A549 (cell line): ENCODE results near the gene SLC9C1.

Experiments used
- CEBPB ChIP-seq, 2 experiments: fragments of >200 bp in 1 of 2; sonication (Bioruptor Twin) in 1 of 2; formaldehyde crosslinking in 1 of 2; IDR thresholded peaks; 2 replicates each; pipeline ENCODE4 v1.6.1; 2012 to 2016
- CHD2 ChIP-seq: fragments of 150-350 bp; IDR thresholded peaks from 2 replicates; pipeline ENCODE4 v1.6.1; 2014; ENCODE audit warnings: low read length; ENCODE audit not compliant: partially characterized antibody
- CTCF ChIP-seq: fragments of >200 bp; sonication (Bioruptor Twin); formaldehyde crosslinking; IDR thresholded peaks from 3 replicates; pipeline ENCODE4 v1.5.1; 2016
- HMGXB4 ChIP-seq: fragments of 250-450 bp; sonication (Bioruptor Pico); IDR thresholded peaks from 2 replicates; pipeline ENCODE4 v1.5.0; 2021; ENCODE audit warnings: mild to moderate bottlenecking, moderate library complexity, borderline replicate concordance
- MAZ ChIP-seq: fragments of 150-350 bp; IDR thresholded peaks from 2 replicates; pipeline ENCODE4 v1.6.1; 2014; ENCODE audit warnings: antibody characterized with exemption, low read depth, low read length, borderline replicate concordance
- MYC ChIP-seq: IDR thresholded peaks from 2 replicates; pipeline ENCODE4 v1.6.1; 2012; ENCODE audit warnings: mild to moderate bottlenecking, inconsistent platforms, low read length, improper control_type of control experiment, borderline replicate concordance
- POLR2A ChIP-seq: IDR thresholded peaks from 2 replicates; pipeline ENCODE4 v1.6.1; 2012; ENCODE audit warnings: mild to moderate bottlenecking, low read length
- RARB ChIP-seq: fragments of 250-450 bp; sonication (Bioruptor Pico); IDR thresholded peaks from 2 replicates; pipeline ENCODE4 v1.8.0; 2021; ENCODE audit warnings: mild to moderate bottlenecking, moderate library complexity
- REST ChIP-seq: fragments of 200-600 bp; sonication (generic); IDR thresholded peaks from 2 replicates; pipeline ENCODE4 v1.6.1; 2016; ENCODE audit warnings: antibody characterized with exemption, mild to moderate bottlenecking, moderate library complexity
- RFX5 ChIP-seq: fragments of 450-650 bp; IDR thresholded peaks from 2 replicates; pipeline ENCODE4 v1.7.1; 2014; ENCODE audit warnings: antibody characterized with exemption, mild to moderate bottlenecking, moderate library complexity
- RNF2 ChIP-seq: fragments of 200-600 bp; sonication (generic); IDR thresholded peaks from 2 replicates; pipeline ENCODE4 v1.6.1; 2016; ENCODE audit warnings: low read depth, mild to moderate bottlenecking, antibody characterized with exemption, moderate library complexity, borderline replicate concordance
- USF2 ChIP-seq: fragments of 450-650 bp; IDR thresholded peaks from 2 replicates; pipeline ENCODE4 v1.6.1; 2014; ENCODE audit warnings: antibody characterized with exemption
- ZFP36 ChIP-seq: fragments of 450-650 bp; IDR thresholded peaks from 2 replicates; pipeline ENCODE4 v1.6.1; 2014; ENCODE audit warnings: borderline replicate concordance; ENCODE audit not compliant: partially characterized antibody
- ZSCAN20 ChIP-seq: fragments of 250-450 bp; sonication (Bioruptor Pico); IDR thresholded peaks from 2 replicates; pipeline ENCODE4 v1.8.0; 2022; ENCODE audit warnings: mild to moderate bottlenecking, moderate library complexity

- TF ChIP-seq RARB (no peak), MYC (no peak), CTCF (no peak), USF2 (no peak), REST (no peak), POLR2A (no peak), CHD2 (no peak), ZFP36 (no peak), CEBPB (IDR thresholded peaks at IDR 0.05) (no peak), RFX5 (no peak), RNF2 (no peak), MAZ (no peak), ZSCAN20 (CRISPR knock-in tag) (no peak), HMGXB4 (CRISPR knock-in tag) (no peak)
Observed at GRCh38 chr3:112306825-112307224, 12.8 kb upstream of the SLC9C1 start.
